HEK293 (cell line): ENCODE data around the gene WDR45B.

Source experiments
- CTCF ChIA-PET: fragments of 350-600 bp; formaldehyde crosslinking; extraction: SDS; loops from one replicate; lab custom pipeline; 2021; ENCODE audit warnings: antibody characterized with exemption; lab: Yijun Ruan, JAX
- POLR2A ChIA-PET: fragments of 300-600 bp; formaldehyde crosslinking; extraction: SDS; loops from one replicate; lab custom pipeline; 2020; ENCODE audit warnings: antibody characterized with exemption, inconsistent platforms; lab: Yijun Ruan, JAX
- H3K27ac ChIP-seq: fragments of 200-500 bp; sonication (Bioruptor generic); 2 replicates; pipeline ENCODE4 v1.5.1; 2014; ENCODE audit warnings: low read depth, low read length, control low read depth, inconsistent platforms; ENCODE audit errors: extremely low read depth
- H3K36me3 ChIP-seq, 2 experiments: fragments of 200-500 bp in 1 of 2; sonication (Bioruptor generic) in 1 of 2; 1 replicate in 1 of 2; 2 replicates in 1 of 2; pipeline ENCODE4 v1.5.1; 2014 to 2017; ENCODE audit warnings: inconsistent platforms in 2 of 2, low read length in 2 of 2; ENCODE audit not compliant: control insufficient read depth in 2 of 2, insufficient read depth in 1 of 2
- H3K4me1 ChIP-seq: fragments of 200-500 bp; sonication (Bioruptor generic); 2 replicates; pipeline ENCODE4 v1.5.1; 2014; ENCODE audit warnings: mild to moderate bottlenecking, low read length, inconsistent platforms; ENCODE audit not compliant: control insufficient read depth, insufficient read depth
- H3K4me3 ChIP-seq: 2 replicates; pipeline ENCODE4 v1.5.1; 2011; ENCODE audit warnings: low read depth, mild to moderate bottlenecking, control low read depth, low read length, moderate library complexity
- H3K9me3 ChIP-seq: fragments of 200-500 bp; sonication (Bioruptor generic); 2 replicates; pipeline ENCODE4 v1.5.1; 2014; ENCODE audit warnings: low read depth, low read length, inconsistent platforms; ENCODE audit not compliant: control insufficient read depth, insufficient read depth
- AEBP2 ChIP-seq: fragments of 450-650 bp; formaldehyde crosslinking; IDR thresholded peaks from 2 replicates; pipeline ENCODE4 v1.5.1; 2016; ENCODE audit warnings: missing biosample characterization, missing genetic modification characterization, borderline replicate concordance
- ATF2 ChIP-seq: fragments of 450-650 bp; formaldehyde crosslinking; IDR thresholded peaks from 2 replicates; pipeline ENCODE4 v1.5.1; 2016; ENCODE audit warnings: missing biosample characterization, missing genetic modification characterization, low read depth
- GLI2 ChIP-seq: fragments of 450-650 bp; formaldehyde crosslinking; IDR thresholded peaks from 2 replicates; pipeline ENCODE4; 2017; ENCODE audit warnings: missing biosample characterization, missing genetic modification characterization, low read depth, borderline replicate concordance
- KLF1 ChIP-seq: fragments of 450-650 bp; formaldehyde crosslinking; IDR thresholded peaks from 2 replicates; pipeline ENCODE4 v1.5.1; 2016; ENCODE audit warnings: missing biosample characterization, missing genetic modification characterization
- KLF16 ChIP-seq: fragments of 450-650 bp; formaldehyde crosslinking; IDR thresholded peaks from 2 replicates; pipeline ENCODE4 v1.5.1; 2017; ENCODE audit warnings: missing biosample characterization, missing genetic modification characterization
- KLF9 ChIP-seq: fragments of 450-650 bp; formaldehyde crosslinking; IDR thresholded peaks from 2 replicates; pipeline ENCODE4 v1.5.1; 2016; ENCODE audit warnings: missing biosample characterization, missing genetic modification characterization, low read depth
- RBAK ChIP-seq: fragments of 450-650 bp; formaldehyde crosslinking; IDR thresholded peaks from 2 replicates; pipeline ENCODE4 v1.5.1; 2016; ENCODE audit warnings: missing biosample characterization, missing genetic modification characterization
- SALL2 ChIP-seq: fragments of 450-650 bp; formaldehyde crosslinking; IDR thresholded peaks from 2 replicates; pipeline ENCODE4 v1.5.0; 2017; ENCODE audit warnings: missing biosample characterization, mild to moderate bottlenecking, missing genetic modification characterization, borderline replicate concordance
- SCRT1 ChIP-seq: fragments of 450-650 bp; formaldehyde crosslinking; IDR thresholded peaks from 2 replicates; pipeline ENCODE4 v1.5.1; 2016; ENCODE audit warnings: missing biosample characterization, missing genetic modification characterization, borderline replicate concordance
- WT1 ChIP-seq: fragments of 450-650 bp; formaldehyde crosslinking; IDR thresholded peaks from 2 replicates; pipeline ENCODE4 v1.5.1; 2016; ENCODE audit warnings: missing biosample characterization, missing genetic modification characterization
- ZBTB11 ChIP-seq: fragments of 450-650 bp; formaldehyde crosslinking; conservative IDR thresholded peaks from 2 replicates; pipeline ENCODE4 v1.5.1; 2016; ENCODE audit warnings: low read depth, missing biosample characterization, missing genetic modification characterization
- ZBTB26 ChIP-seq: fragments of 450-650 bp; formaldehyde crosslinking; optimal IDR thresholded peaks from 2 replicates; pipeline ENCODE3; 2016; ENCODE audit warnings: missing biosample characterization, mild to moderate bottlenecking, missing genetic modification characterization
- ZBTB8A ChIP-seq: fragments of 450-650 bp; formaldehyde crosslinking; IDR thresholded peaks from 2 replicates; pipeline ENCODE4 v1.5.1; 2016; ENCODE audit warnings: missing biosample characterization, missing genetic modification characterization
- ZNF112 ChIP-seq: fragments of 450-650 bp; formaldehyde crosslinking; IDR thresholded peaks from 2 replicates; pipeline ENCODE4 v1.5.0; 2017; ENCODE audit warnings: missing biosample characterization, missing genetic modification characterization
- ZNF157 ChIP-seq: fragments of 450-650 bp; formaldehyde crosslinking; IDR thresholded peaks from 2 replicates; pipeline ENCODE4 v1.5.1; 2016; ENCODE audit warnings: missing biosample characterization, missing genetic modification characterization
- ZNF184 ChIP-seq: fragments of 450-650 bp; IDR thresholded peaks from 2 replicates; pipeline ENCODE4 v1.5.1; 2018; ENCODE audit warnings: missing biosample characterization, mild to moderate bottlenecking, missing genetic modification characterization
- ZNF19 ChIP-seq: fragments of 450-650 bp; formaldehyde crosslinking; IDR thresholded peaks from 2 replicates; pipeline ENCODE4; 2016; ENCODE audit warnings: missing biosample characterization, missing genetic modification characterization, low read depth
- ZNF2 ChIP-seq: fragments of 450-650 bp; formaldehyde crosslinking; IDR thresholded peaks from 2 replicates; pipeline ENCODE4 v1.5.1; 2016; ENCODE audit warnings: missing biosample characterization, missing genetic modification characterization
- ZNF324 ChIP-seq: fragments of 450-650 bp; formaldehyde crosslinking; IDR thresholded peaks from 2 replicates; pipeline ENCODE4 v1.5.1; 2016; ENCODE audit warnings: missing biosample characterization, missing genetic modification characterization
- ZNF473 ChIP-seq: fragments of 450-650 bp; formaldehyde crosslinking; IDR thresholded peaks from 2 replicates; pipeline ENCODE4 v1.5.1; 2017; ENCODE audit warnings: missing biosample characterization, missing genetic modification characterization
- ZNF561 ChIP-seq: fragments of 450-650 bp; IDR thresholded peaks from 2 replicates; pipeline ENCODE4 v1.5.1; 2018; ENCODE audit warnings: missing biosample characterization, missing genetic modification characterization, borderline replicate concordance
- ZNF585B ChIP-seq: fragments of 450-650 bp; formaldehyde crosslinking; IDR thresholded peaks from 2 replicates; pipeline ENCODE4 v1.5.1; 2016; ENCODE audit warnings: missing biosample characterization, missing genetic modification characterization
- ZNF596 ChIP-seq: fragments of 450-650 bp; IDR thresholded peaks from 2 replicates; pipeline ENCODE4 v1.5.0; 2018; ENCODE audit warnings: missing biosample characterization, mild to moderate bottlenecking, missing genetic modification characterization, moderate library complexity
- ZNF701 ChIP-seq: fragments of 450-650 bp; formaldehyde crosslinking; IDR thresholded peaks from 2 replicates; pipeline ENCODE4 v1.5.1; 2016; ENCODE audit warnings: missing biosample characterization, missing genetic modification characterization
- ZSCAN23 ChIP-seq: fragments of 450-650 bp; formaldehyde crosslinking; IDR thresholded peaks from 2 replicates; pipeline ENCODE4 v1.5.1; 2016; ENCODE audit warnings: missing biosample characterization, missing genetic modification characterization
- TF ChIP-seq, protein P1 (sequence below): fragments of 450-650 bp; formaldehyde crosslinking; IDR thresholded peaks from 2 replicates; pipeline ENCODE4 v1.5.1; 2016; ENCODE audit warnings: missing biosample characterization, missing genetic modification characterization

The WDR45B gene

DNA sequence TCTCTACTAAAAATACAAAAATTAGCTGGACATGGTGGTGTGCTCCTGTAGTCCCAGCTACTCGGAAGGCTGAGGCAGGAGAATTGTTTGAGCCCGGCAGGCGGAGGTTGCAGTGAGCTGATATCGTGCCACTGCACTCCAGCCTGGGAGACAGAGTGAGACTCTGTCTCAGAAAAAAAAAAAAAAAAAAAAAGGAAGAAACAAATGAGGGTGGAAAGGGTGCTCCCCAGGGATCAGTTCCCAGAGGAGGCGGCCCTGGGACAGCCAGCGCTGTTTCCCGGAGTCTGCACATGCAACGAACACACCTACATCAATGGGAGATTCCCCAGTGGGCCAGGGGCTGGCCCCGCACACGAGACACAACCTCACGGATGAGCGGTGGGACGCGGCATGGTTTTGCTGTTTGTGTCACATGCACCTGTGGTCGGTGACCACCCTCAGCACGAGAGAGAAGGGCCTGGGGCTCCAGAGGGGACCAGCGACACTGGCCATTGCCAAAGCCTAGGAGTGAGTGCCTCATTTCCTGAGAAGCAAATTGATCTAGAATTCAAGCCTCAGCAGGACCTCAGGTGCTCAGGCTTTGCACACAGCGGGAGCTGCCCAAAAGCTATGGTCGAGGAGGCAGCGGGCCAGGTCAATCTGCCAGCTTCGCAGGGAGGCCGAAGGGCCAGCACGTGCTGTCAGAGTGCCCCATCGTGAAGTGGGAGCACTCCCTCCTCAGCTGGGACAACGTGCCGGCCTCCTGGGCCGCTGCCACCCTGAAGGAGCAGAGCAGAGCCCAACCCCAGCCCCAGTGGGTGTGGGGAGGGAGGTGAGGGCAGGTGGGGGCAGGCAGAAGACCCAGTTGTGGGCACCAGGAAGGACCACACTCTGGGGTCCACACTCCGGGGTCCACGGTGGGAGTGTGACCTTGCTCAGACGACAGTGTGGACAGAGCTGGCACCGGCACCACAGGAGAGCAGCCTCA is 13.8 kb upstream of the WDR45B start:
- Histone ChIP-seq H3K36me3 (peaks cover 0 to 36% of the 10 kb centered on the region in 2 experiments; a peak in 2 of 3 replicates), H3K4me3 (no peak overlapping the region), H3K9me3 (no peaks in the 10 kb centered on the region), H3K4me1 (no peaks in the 10 kb centered on the region), H3K27ac (no peak overlapping the region)
- TF ChIP-seq ZNF585B (tag by site-specific recombination) (no peak), WT1 (tag by site-specific recombination) (no peak), ZNF2 (no peak), ZNF701 (tag by site-specific recombination) (no peak), ATF2 (tag by site-specific recombination) (no peak), ZNF473 (tag by site-specific recombination) (no peak), ZSCAN23 (tag by site-specific recombination) (no peak), ZNF596 (tag by site-specific recombination) (no peak), ZNF184 (no peak), AEBP2 (no peak), ZNF19 (no peak), KLF9 (tag by site-specific recombination) (no peak), ZNF157 (tag by site-specific recombination) (no peak), ZNF561 (tag by site-specific recombination) (no peak), ZBTB8A (tag by site-specific recombination) (no peak), ZNF112 (tag by site-specific recombination) (no peak), ZNF324 (tag by site-specific recombination) (no peak)
- TF ChIP-seq, protein P1, sequence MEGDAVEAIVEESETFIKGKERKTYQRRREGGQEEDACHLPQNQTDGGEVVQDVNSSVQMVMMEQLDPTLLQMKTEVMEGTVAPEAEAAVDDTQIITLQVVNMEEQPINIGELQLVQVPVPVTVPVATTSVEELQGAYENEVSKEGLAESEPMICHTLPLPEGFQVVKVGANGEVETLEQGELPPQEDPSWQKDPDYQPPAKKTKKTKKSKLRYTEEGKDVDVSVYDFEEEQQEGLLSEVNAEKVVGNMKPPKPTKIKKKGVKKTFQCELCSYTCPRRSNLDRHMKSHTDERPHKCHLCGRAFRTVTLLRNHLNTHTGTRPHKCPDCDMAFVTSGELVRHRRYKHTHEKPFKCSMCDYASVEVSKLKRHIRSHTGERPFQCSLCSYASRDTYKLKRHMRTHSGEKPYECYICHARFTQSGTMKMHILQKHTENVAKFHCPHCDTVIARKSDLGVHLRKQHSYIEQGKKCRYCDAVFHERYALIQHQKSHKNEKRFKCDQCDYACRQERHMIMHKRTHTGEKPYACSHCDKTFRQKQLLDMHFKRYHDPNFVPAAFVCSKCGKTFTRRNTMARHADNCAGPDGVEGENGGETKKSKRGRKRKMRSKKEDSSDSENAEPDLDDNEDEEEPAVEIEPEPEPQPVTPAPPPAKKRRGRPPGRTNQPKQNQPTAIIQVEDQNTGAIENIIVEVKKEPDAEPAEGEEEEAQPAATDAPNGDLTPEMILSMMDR (tag by site-specific recombination) = no peak
- CTCF ChIA-PET = interaction anchor here (0.5 kb wide), 1 partner anchor 20 kb away, joined by 3 read pairs; no protein-coding TSS in a partner anchor
- POLR2A ChIA-PET = interaction anchor here (0.5 kb wide), 1 partner anchor 102 kb away, joined by 7 read pairs; no protein-coding TSS in a partner anchor

GRCh38 chr17:82659886-82660285 is 11.6 kb upstream of the WDR45B start:
- no peak overlapping the region for H3K4me3 ChIP-seq
- ChIA-PET CTCF (no interaction called here), POLR2A (no interaction called here)
- no peak overlapping the region for H3K27ac ChIP-seq
- no peaks in the 10 kb centered on the region for H3K9me3 ChIP-seq
- H3K36me3 ChIP-seq = peaks cover 7 to 38% of the 10 kb centered on the region in 2 experiments
- H3K4me1 ChIP-seq = no peaks in the 10 kb centered on the region
- TF ChIP-seq ZBTB26 (tag by site-specific recombination) (peak; percentile 8), KLF16 (tag by site-specific recombination) (no peak), RBAK (no peak), GLI2 (tag by site-specific recombination) (no peak), SALL2 (no peak), SCRT1 (tag by site-specific recombination) (0 out of 2 replicates have a peak, but pooled peaks have one; percentile 14), KLF1 (tag by site-specific recombination) (no peak), ZBTB11 (no peak)
